ENCODE measurements around the gene HOXD11.

DNA sequence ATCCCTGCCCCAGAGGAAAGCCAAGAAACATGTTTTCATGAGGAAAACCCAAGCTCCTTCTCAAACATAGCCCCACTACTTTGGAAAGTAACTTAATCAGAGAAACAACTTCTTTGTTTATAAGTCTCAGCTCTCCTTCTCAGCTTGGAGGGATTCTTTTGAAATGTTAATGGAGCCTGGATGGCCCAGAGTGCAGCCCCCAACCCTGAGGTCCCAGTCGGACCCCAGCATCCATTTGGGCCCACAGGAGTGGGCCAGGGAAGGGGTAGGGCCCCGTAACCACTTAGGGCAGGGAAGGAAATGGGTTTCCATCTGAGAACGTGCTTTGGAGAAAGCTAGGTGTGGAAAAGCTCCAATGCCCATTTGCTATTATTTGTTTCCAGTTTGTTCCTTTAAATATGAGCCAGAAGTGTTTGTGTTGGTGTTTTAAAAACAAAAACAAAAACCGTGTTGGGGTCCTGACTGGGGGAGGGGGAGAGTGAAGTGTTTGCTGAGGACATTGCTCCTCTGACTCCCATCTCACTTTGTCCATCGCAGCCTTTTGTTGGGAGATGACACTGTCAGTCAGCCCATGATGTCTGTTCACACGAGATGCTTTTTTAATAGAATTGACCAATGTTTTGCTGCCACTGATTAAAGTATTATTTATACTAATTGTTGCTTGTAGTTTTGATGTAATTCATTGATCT lies 48.4 kb downstream of the HOXD11 start:
- TF ChIP-seq CTCF (conservative IDR thresholded peaks at IDR 0.05 in 1 of 2, IDR thresholded peaks at IDR 0.05 in 1 of 2; ENCODE audit: extremely low read depth in 1 of 2, insufficient read depth in 1 of 2, low read depth in 1 of 2, low read length in 2 of 2) (no peak), EZH2 (IDR thresholded peaks at IDR 0.05; ENCODE audit: borderline replicate concordance, low read length) (peak; percentile 31)

All from mammary epithelial cell (primary cell).